ENCODE results near the gene CALN1.

CALN1 gene

DNA sequence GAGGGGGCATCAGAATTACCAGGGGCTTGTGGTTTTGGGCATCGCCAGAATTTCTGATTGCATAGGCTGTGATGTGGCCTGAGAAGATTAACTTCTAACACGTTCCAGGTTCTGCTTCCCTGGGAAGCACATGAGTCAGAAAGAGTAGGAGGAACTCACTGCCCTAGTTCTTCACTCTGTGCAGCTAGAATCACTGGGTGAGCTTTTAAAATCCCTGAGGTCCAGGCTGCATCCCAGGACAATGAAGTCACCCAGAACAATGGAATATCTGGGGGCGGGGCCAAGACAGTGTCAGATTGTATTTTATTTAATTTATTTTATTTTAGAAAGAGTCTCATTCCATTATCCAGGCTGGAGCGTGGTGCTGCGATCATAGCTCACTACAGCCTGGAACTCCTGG, 636.5 kb downstream of the CALN1 start:
- no peak overlapping the region for H3K27ac ChIP-seq
- TF ChIP-seq, protein P1, sequence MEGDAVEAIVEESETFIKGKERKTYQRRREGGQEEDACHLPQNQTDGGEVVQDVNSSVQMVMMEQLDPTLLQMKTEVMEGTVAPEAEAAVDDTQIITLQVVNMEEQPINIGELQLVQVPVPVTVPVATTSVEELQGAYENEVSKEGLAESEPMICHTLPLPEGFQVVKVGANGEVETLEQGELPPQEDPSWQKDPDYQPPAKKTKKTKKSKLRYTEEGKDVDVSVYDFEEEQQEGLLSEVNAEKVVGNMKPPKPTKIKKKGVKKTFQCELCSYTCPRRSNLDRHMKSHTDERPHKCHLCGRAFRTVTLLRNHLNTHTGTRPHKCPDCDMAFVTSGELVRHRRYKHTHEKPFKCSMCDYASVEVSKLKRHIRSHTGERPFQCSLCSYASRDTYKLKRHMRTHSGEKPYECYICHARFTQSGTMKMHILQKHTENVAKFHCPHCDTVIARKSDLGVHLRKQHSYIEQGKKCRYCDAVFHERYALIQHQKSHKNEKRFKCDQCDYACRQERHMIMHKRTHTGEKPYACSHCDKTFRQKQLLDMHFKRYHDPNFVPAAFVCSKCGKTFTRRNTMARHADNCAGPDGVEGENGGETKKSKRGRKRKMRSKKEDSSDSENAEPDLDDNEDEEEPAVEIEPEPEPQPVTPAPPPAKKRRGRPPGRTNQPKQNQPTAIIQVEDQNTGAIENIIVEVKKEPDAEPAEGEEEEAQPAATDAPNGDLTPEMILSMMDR (conservative IDR thresholded peaks at IDR 0.05), result no peak
- no peak for TF ChIP-seq ZFX (IDR thresholded peaks at IDR 0.05)

DNA sequence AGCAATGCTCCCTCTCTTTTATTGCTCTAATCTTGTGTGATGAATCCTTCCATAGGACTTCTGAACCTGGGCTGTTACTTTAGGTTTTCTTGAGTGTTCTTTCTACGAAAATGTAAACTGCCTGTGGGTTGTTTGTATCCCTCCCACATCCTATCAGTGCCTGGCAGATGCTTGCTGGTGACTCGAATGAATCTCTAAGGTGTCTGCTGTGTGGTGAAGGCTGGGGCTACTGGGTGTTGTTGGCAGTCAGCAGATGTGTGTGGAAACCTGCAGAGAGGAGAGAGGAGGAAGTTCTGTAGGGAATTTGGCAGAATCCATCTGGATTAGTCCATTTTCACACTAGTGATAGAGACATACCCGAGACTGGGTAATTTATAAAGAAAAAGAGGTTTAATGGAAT, 639.4 kb downstream of the CALN1 start:
- H3K27ac ChIP-seq, result no peak overlapping the region
- no peak for TF ChIP-seq ZFX (IDR thresholded peaks at IDR 0.05)
- TF ChIP-seq, protein P1 (conservative IDR thresholded peaks at IDR 0.05), result no peak

DNA sequence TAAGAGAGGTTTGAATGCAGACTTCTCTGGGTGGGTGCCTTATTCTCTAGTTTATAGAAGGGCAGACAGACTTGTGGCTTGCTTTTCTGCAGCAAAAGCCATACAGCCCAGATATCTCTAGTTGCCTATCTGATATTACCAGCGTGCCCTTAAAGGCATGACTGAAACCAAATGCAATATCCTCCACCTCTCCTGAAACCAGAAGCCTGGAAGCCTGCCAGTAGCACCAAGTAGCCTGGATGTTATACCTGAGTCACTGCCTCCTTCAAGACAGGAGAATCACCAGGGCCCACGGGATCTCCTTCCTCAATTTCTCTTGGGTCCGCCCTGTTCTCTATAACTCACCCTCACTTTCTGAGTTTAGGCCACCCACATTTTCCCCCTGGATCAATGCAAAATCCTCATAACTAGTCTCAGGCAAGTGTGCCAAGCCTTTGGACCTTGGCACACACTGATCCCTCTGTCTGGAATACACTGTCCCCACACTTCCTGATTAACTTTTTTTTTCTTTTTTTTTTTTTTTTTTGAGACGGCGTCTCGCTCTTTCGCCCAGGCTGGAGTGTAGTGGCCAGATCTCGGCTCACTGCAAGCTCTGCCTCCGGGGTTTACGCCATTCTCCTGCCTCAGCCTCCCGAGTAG, 641.8 kb downstream of the CALN1 start:
- TF ChIP-seq, protein P1 (conservative IDR thresholded peaks at IDR 0.05), result no peak
- no peak for TF ChIP-seq ZFX (IDR thresholded peaks at IDR 0.05)
- H3K27ac ChIP-seq, result no peak overlapping the region

DNA sequence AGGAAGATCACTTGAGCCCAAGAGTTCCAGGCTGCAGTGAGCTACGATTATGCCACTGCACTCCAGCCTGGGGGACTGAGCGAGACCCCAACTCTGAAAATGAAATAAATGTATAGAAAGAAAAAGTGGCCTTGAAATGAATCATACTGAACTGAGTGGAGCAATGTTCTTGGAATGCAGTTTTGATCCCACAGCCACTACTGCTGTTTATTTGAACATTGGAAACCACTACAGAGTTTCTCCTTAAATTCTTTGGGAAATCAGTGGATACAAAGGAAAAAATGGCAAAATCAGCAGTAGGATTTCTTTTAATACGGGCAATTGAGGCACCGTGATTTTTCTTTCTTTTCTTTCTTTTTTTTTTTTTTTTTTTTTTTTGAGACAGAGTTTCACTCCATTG, 642.8 kb downstream of the CALN1 start:
- H3K27ac ChIP-seq, result no peak overlapping the region
- TF ChIP-seq ZFX (IDR thresholded peaks at IDR 0.05), result no peak
- TF ChIP-seq, protein P1 (conservative IDR thresholded peaks at IDR 0.05), result no peak

DNA sequence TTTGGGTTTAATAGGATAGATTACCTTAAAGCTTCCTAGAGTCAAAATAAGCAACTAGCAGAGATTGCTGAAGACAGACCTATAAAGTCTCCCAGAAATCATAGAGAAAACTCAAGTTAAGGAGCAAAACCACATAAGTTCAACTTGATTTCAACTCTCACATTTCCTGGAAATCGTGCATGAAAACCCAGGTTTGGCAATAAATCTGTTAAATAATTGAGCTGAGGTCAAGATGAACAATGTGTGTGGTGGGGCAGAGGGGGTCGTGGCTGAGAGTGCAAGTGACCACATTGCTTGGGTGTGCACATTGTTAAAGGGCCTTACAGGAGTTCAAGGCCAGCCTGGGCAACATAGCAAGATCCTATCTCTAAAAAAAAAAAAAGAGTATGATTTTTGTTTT, 643.7 kb downstream of the CALN1 start:
- TF ChIP-seq, protein P1 (conservative IDR thresholded peaks at IDR 0.05), result no peak
- TF ChIP-seq ZFX (IDR thresholded peaks at IDR 0.05), result no peak
- H3K27ac ChIP-seq, result no peak overlapping the region

DNA sequence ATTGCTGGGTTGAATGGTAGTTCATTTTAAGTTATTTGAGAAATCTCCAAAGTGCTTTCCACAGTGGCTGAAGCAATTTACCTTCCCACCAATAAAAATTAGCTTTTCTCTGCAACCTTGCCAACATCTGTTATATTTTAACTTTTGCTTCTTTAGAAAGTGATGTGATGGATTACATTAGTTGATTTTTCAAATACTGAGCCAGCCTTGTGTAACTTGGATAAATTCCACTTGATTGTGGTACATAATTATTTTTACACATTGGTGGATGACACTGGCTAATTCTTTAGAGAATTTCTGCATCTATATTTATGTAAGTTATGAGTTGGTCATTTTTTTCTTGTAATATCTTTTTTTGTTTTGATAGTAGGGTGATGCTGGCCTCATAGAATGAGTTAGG, 646.1 kb downstream of the CALN1 start:
- TF ChIP-seq, protein P1 (conservative IDR thresholded peaks at IDR 0.05), result no peak
- TF ChIP-seq ZFX (IDR thresholded peaks at IDR 0.05), result no peak

DNA sequence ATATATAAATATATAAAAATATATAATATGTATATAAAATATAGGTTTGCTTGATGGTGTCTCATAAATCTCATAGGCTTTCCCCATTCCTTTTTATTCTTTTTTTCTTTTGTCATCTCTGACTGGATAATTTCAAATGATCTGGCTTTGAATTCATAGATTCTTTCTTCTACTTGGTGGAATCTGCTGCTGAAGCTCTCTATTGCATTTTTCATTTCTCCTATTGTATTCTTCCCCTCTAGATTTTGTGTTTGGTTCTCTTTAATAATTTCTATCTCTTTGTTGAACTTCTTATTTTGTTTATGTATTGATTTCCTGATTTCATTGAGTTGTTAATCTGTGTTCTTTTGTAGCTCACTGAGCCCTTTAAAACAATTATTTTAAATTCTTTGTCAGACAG, 650.8 kb downstream of the CALN1 start:
- H3K27ac ChIP-seq, result no peak overlapping the region
- TF ChIP-seq ZFX (IDR thresholded peaks at IDR 0.05), result no peak
- TF ChIP-seq, protein P1 (conservative IDR thresholded peaks at IDR 0.05), result no peak

More for the DNA sequence above, 646.1 kb downstream of the CALN1 start:
- H3K27ac ChIP-seq, result no peak overlapping the region
